ENCODE measurements around the gene TSPAN18.

The TSPAN18 gene

DNA sequence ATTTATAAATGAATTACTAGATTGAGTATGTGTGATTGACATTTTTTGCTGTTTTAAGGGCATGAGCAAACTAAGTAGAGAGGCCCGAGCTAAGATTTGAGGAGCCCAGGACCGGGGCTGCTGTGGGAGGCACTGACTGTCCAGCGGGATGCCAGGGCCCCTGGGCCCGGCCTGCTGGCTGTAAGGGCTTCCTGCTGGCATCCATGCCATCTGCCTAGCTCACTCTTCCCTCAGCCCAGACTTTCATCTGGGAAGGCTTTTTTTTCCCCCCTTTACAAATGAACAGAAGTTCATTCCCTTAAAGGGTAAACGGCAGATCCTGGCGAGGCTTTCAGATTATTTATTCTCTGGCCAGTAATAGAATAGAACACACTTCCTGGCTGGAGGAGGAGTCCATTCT is 239.9 kb downstream of the TSPAN18 start:
- Histone ChIP-seq H3K4me1 (ENCODE audit: control insufficient read depth, insufficient read depth, low read depth, low read length) (no peaks in the 10 kb centered on the region), H3K14ac (ENCODE audit: low read length in 2 of 2) (no peak overlapping the region), H2AK5ac (ENCODE audit: low read length, severe bottlenecking) (no peak overlapping the region), H2BK12ac (ENCODE audit: low read length in 2 of 2) (no peak overlapping the region), H2BK120ac (ENCODE audit: low read depth, low read length) (no peak overlapping the region), H3K9me3 (ENCODE audit: control insufficient read depth, low read length) (no peaks in the 10 kb centered on the region), H4K8ac (ENCODE audit: low read length) (no peak overlapping the region), H3K27ac (ENCODE audit: low read length, poor library complexity, severe bottlenecking) (no peak overlapping the region), H4K91ac (ENCODE audit: low read length) (no peak overlapping the region), H3K27me3 (ENCODE audit: control insufficient read depth in 1 of 2, insufficient read depth in 1 of 2, low read length in 2 of 2) (peaks cover 18 to 20% of the 10 kb centered on the region in 2 experiments), H3K9ac (ENCODE audit: low read length) (no peak overlapping the region), H3K79me1 (replicated peaks; ENCODE audit: low read length, poor library complexity, severe bottlenecking) (no peaks in the 10 kb centered on the region), H3K23ac (ENCODE audit: low read length in 2 of 2) (no peak overlapping the region), H3K36me3 (ENCODE audit: control insufficient read depth in 1 of 2, insufficient read depth in 2 of 2, low read depth in 1 of 2, low read length in 2 of 2) (no peaks in the 10 kb centered on the region), H2BK15ac (ENCODE audit: low read depth, poor library complexity, severe bottlenecking) (no peak overlapping the region), H2BK5ac (ENCODE audit: low read depth, low read length, poor library complexity, severe bottlenecking) (no peak overlapping the region), H3K4me3 (ENCODE audit: insufficient read depth in 1 of 2, low read depth in 1 of 2, low read length in 2 of 2) (no peak overlapping the region), H2AFZ (ENCODE audit: low read depth, low read length) (no peak overlapping the region), H3K4ac (ENCODE audit: low read depth in 1 of 2, low read length in 2 of 2) (no peak overlapping the region), H3K4me2 (ENCODE audit: low read length, poor library complexity, severe bottlenecking) (no peak overlapping the region), H3K18ac (ENCODE audit: low read depth in 1 of 2, low read length in 2 of 2) (no peak overlapping the region)
- DNase-seq = no peak
- WGBS = 84% methylated on average over 6 of the region's 6 CpGs

DNA sequence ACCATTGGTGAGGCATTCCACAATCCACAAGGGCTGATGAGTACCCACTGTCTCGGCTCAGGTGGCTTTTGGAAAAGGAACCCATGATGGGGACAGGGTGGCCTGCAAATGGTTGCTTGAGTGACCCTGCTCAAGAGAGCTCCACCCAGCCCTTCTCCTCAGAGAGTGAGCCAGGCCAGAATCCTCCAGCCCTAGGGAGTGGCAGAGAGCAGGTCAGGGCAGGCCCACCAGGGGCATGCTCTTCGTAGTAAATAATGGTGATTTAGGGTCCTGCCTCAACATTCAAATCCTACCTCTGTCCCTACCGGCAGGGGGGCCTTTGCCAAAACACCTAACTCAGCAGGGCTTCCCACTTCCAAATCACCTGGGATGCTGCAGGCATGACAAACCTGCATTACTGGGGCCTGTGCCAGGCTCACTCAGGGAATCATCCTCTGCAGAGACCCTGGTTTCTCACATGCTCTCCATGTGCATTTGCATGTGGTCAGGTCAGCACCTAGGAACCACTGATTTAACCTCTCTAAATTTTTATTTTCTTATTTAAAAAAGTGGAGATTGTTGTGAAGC is 241.3 kb downstream of the TSPAN18 start:
- no peak for DNase-seq
- Histone ChIP-seq H4K8ac (ENCODE audit: low read length) (no peak overlapping the region), H3K4ac (ENCODE audit: low read depth in 1 of 2, low read length in 2 of 2) (no peak overlapping the region), H3K4me1 (ENCODE audit: control insufficient read depth, insufficient read depth, low read depth, low read length) (no peaks in the 10 kb centered on the region), H2BK120ac (ENCODE audit: low read depth, low read length) (no peak overlapping the region), H4K91ac (ENCODE audit: low read length) (no peak overlapping the region), H3K4me2 (ENCODE audit: low read length, poor library complexity, severe bottlenecking) (no peak overlapping the region), H3K36me3 (ENCODE audit: control insufficient read depth in 1 of 2, insufficient read depth in 2 of 2, low read depth in 1 of 2, low read length in 2 of 2) (no peaks in the 10 kb centered on the region), H3K9ac (ENCODE audit: low read length) (no peak overlapping the region), H3K79me1 (replicated peaks; ENCODE audit: low read length, poor library complexity, severe bottlenecking) (no peaks in the 10 kb centered on the region), H2AFZ (ENCODE audit: low read depth, low read length) (no peak overlapping the region), H2BK12ac (ENCODE audit: low read length in 2 of 2) (no peak overlapping the region), H2AK5ac (ENCODE audit: low read length, severe bottlenecking) (no peak overlapping the region), H3K9me3 (ENCODE audit: control insufficient read depth, low read length) (no peaks in the 10 kb centered on the region), H2BK5ac (ENCODE audit: low read depth, low read length, poor library complexity, severe bottlenecking) (no peak overlapping the region), H3K18ac (ENCODE audit: low read depth in 1 of 2, low read length in 2 of 2) (no peak overlapping the region), H3K23ac (ENCODE audit: low read length in 2 of 2) (no peak overlapping the region), H3K14ac (ENCODE audit: low read length in 2 of 2) (no peak overlapping the region), H3K27ac (ENCODE audit: low read length, poor library complexity, severe bottlenecking) (no peak overlapping the region), H2BK15ac (ENCODE audit: low read depth, poor library complexity, severe bottlenecking) (no peak overlapping the region), H3K4me3 (ENCODE audit: insufficient read depth in 1 of 2, low read depth in 1 of 2, low read length in 2 of 2) (no peak overlapping the region), H3K27me3 (ENCODE audit: control insufficient read depth in 1 of 2, insufficient read depth in 1 of 2, low read length in 2 of 2) (peaks cover 29 to 32% of the 10 kb centered on the region in 2 experiments)
- whole genome bisulfite sequencing = 81% methylated on average over 3 of the region's 3 CpGs

DNA sequence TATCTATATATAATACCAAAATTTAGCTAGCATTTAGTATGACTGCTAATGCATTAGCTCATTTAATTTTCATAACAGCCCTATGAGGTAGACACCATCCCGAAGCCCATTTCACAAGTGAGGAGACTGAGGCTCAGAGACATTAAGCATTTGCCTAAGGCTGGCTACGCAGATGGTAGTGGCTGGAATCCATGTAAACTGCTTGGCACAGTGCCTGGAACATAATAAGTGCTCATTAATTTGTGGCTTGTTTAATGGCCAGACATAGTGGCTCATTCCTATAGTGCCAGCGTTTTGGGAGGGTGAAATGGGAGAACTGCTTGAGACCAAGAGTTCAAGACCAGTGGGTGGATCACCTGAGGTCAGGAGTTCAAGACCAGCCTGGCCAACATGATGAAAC is 241.7 kb downstream of the TSPAN18 start:
- no peaks in the 10 kb centered on the region for H3K79me1 ChIP-seq (replicated peaks; ENCODE audit: low read length, poor library complexity, severe bottlenecking)
- no peak overlapping the region for H2BK12ac ChIP-seq (ENCODE audit: low read length in 2 of 2)
- H3K4ac ChIP-seq (ENCODE audit: low read depth in 1 of 2, low read length in 2 of 2) = no peak overlapping the region
- H3K27ac ChIP-seq (ENCODE audit: low read length, poor library complexity, severe bottlenecking) = no peak overlapping the region
- no peak overlapping the region for H2AFZ ChIP-seq (ENCODE audit: low read depth, low read length)
- H3K36me3 ChIP-seq (ENCODE audit: control insufficient read depth in 1 of 2, insufficient read depth in 2 of 2, low read depth in 1 of 2, low read length in 2 of 2) = no peaks in the 10 kb centered on the region
- H3K14ac ChIP-seq (ENCODE audit: low read length in 2 of 2) = no peak overlapping the region
- no peaks in the 10 kb centered on the region for H3K9me3 ChIP-seq (ENCODE audit: control insufficient read depth, low read length)
- H3K9ac ChIP-seq (ENCODE audit: low read length) = no peak overlapping the region
- H2BK120ac ChIP-seq (ENCODE audit: low read depth, low read length) = no peak overlapping the region
- H4K91ac ChIP-seq (ENCODE audit: low read length) = no peak overlapping the region
- H3K23ac ChIP-seq (ENCODE audit: low read length in 2 of 2) = no peak overlapping the region
- DNase-seq = no peak
- H2AK5ac ChIP-seq (ENCODE audit: low read length, severe bottlenecking) = no peak overlapping the region
- H3K4me1 ChIP-seq (ENCODE audit: control insufficient read depth, insufficient read depth, low read depth, low read length) = no peaks in the 10 kb centered on the region
- peaks cover 30 to 32% of the 10 kb centered on the region in 2 experiments for H3K27me3 ChIP-seq (ENCODE audit: control insufficient read depth in 1 of 2, insufficient read depth in 1 of 2, low read length in 2 of 2)
- H3K4me3 ChIP-seq (ENCODE audit: insufficient read depth in 1 of 2, low read depth in 1 of 2, low read length in 2 of 2) = no peak overlapping the region
- no peak overlapping the region for H4K8ac ChIP-seq (ENCODE audit: low read length)
- 79% methylated on average over 3 of the region's 3 CpGs for WGBS
- no peak overlapping the region for H3K18ac ChIP-seq (ENCODE audit: low read depth in 1 of 2, low read length in 2 of 2)
- no peak overlapping the region for H2BK15ac ChIP-seq (ENCODE audit: low read depth, poor library complexity, severe bottlenecking)
- no peak overlapping the region for H2BK5ac ChIP-seq (ENCODE audit: low read depth, low read length, poor library complexity, severe bottlenecking)
- H3K4me2 ChIP-seq (ENCODE audit: low read length, poor library complexity, severe bottlenecking) = no peak overlapping the region

DNA sequence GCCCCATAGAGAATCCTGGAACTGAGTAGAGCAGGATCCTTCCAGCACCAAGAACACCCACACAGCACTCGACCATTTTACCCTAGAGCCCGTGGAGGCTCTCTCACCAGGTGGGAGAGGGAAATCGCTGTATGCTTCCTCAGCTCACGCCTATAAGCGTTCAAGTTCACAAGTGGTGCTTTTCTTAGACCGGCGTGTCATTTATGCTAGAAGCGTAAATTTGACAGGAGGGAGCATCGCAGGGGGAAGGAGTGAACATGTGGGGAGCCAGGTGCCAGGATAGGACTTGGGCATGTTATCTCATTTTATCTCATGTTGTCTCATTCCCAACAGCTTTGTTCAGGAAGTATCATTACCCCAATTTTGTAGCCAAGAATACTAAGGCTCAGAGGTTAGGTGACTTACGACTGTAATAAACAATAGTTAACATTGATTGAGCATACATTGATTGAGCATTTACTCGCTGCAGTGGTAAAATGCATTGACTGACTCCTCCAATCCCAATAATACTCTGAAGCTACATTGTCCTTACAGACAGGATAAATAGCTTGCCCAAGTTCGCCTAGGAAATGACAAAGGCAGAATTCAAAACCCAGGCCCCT is 243.0 kb downstream of the TSPAN18 start:
- no peak for DNase-seq
- no peaks in the 10 kb centered on the region for H3K36me3 ChIP-seq (ENCODE audit: control insufficient read depth in 1 of 2, insufficient read depth in 2 of 2, low read depth in 1 of 2, low read length in 2 of 2)
- no peak overlapping the region for H2BK15ac ChIP-seq (ENCODE audit: low read depth, poor library complexity, severe bottlenecking)
- no peaks in the 10 kb centered on the region for H3K9me3 ChIP-seq (ENCODE audit: control insufficient read depth, low read length)
- H3K23ac ChIP-seq (ENCODE audit: low read length in 2 of 2) = no peak overlapping the region
- H3K14ac ChIP-seq (ENCODE audit: low read length in 2 of 2) = no peak overlapping the region
- H2AFZ ChIP-seq (ENCODE audit: low read depth, low read length) = no peak overlapping the region
- H3K9ac ChIP-seq (ENCODE audit: low read length) = no peak overlapping the region
- H4K91ac ChIP-seq (ENCODE audit: low read length) = no peak overlapping the region
- no peak overlapping the region for H4K8ac ChIP-seq (ENCODE audit: low read length)
- H3K27me3 ChIP-seq (ENCODE audit: control insufficient read depth in 1 of 2, insufficient read depth in 1 of 2, low read length in 2 of 2) = peaks cover 33 to 42% of the 10 kb centered on the region in 2 experiments
- peak overlapping the region in 1 of 2 experiments; percentile 24 for H3K4ac ChIP-seq (ENCODE audit: low read depth in 1 of 2, low read length in 2 of 2)
- 87% methylated on average over 11 of the region's 12 CpGs for WGBS
- no peak overlapping the region for H2BK12ac ChIP-seq (ENCODE audit: low read length in 2 of 2)
- H3K4me3 ChIP-seq (ENCODE audit: insufficient read depth in 1 of 2, low read depth in 1 of 2, low read length in 2 of 2) = no peak overlapping the region
- H3K4me1 ChIP-seq (ENCODE audit: control insufficient read depth, insufficient read depth, low read depth, low read length) = peaks cover 7% of the 10 kb centered on the region
- no peak overlapping the region for H3K27ac ChIP-seq (ENCODE audit: low read length, poor library complexity, severe bottlenecking)
- no peak overlapping the region for H3K4me2 ChIP-seq (ENCODE audit: low read length, poor library complexity, severe bottlenecking)
- H3K79me1 ChIP-seq (replicated peaks; ENCODE audit: low read length, poor library complexity, severe bottlenecking) = no peaks in the 10 kb centered on the region
- no peak overlapping the region for H2AK5ac ChIP-seq (ENCODE audit: low read length, severe bottlenecking)
- no peak overlapping the region for H2BK5ac ChIP-seq (ENCODE audit: low read depth, low read length, poor library complexity, severe bottlenecking)
- H3K18ac ChIP-seq (ENCODE audit: low read depth in 1 of 2, low read length in 2 of 2) = no peak overlapping the region
- H2BK120ac ChIP-seq (ENCODE audit: low read depth, low read length) = peak overlapping the region; percentile 36

All from mesenchymal stem cell (in vitro differentiated cells and primary cell).